Measurements from ENCODE around the gene NCAM1.
"Not testable (repeated sequence)": the region's sequence is repeated elsewhere in the genome, so short reads cannot be mapped to it uniquely, and the experiment has no call there.

Gene NCAM1

GRCh38 chr11:113022262-113022661 is 61.0 kb downstream of the NCAM1 start:
- no peak for DNase-seq (ENCODE audit: low read depth)

GRCh38 chr11:113023228-113023627 is 62.0 kb downstream of the NCAM1 start:
- no peak for DNase-seq (ENCODE audit: low read depth)

GRCh38 chr11:113023986-113024385 is 62.8 kb downstream of the NCAM1 start:
- DNase-seq (ENCODE audit: low read depth): no peak

- no peak for DNase-seq (ENCODE audit: low read depth)
Measured at GRCh38 chr11:113026778-113027177, 65.6 kb downstream of the NCAM1 start.

GRCh38 chr11:113034576-113034975 is 73.4 kb downstream of the NCAM1 start:
- DNase-seq (ENCODE audit: low read depth): no peak

GRCh38 chr11:113035708-113036107 is 74.5 kb downstream of the NCAM1 start:
- DNase-seq (ENCODE audit: low read depth): no peak

- DNase-seq (ENCODE audit: low read depth): no peak
Measured at GRCh38 chr11:113043698-113044097, 82.5 kb downstream of the NCAM1 start.

- no peak for DNase-seq (ENCODE audit: low read depth)
Measured at GRCh38 chr11:113045146-113045545, 83.9 kb downstream of the NCAM1 start.

- DNase-seq (ENCODE audit: low read depth): no peak
Measured at GRCh38 chr11:113046866-113047265, 85.6 kb downstream of the NCAM1 start.

GRCh38 chr11:113048820-113049768 is 87.9 kb downstream of the NCAM1 start:
- DNase-seq (ENCODE audit: low read depth): no peak

GRCh38 chr11:113053042-113053441 is 91.8 kb downstream of the NCAM1 start:
- not testable (repeated sequence) for DNase-seq (ENCODE audit: low read depth)

GRCh38 chr11:113057038-113057437 is 95.8 kb downstream of the NCAM1 start:
- no peak for DNase-seq (ENCODE audit: low read depth)

GRCh38 chr11:113059548-113059947 is 98.3 kb downstream of the NCAM1 start:
- DNase-seq (ENCODE audit: low read depth): no peak

- DNase-seq (ENCODE audit: low read depth): no peak
Measured at GRCh38 chr11:113065330-113065729, 104.1 kb downstream of the NCAM1 start.

GRCh38 chr11:113072237-113072858 is 111.1 kb downstream of the NCAM1 start:
- no peak for DNase-seq (ENCODE audit: low read depth)

GRCh38 chr11:113073290-113073953 is 112.2 kb downstream of the NCAM1 start:
- no peak for DNase-seq (ENCODE audit: low read depth)

- DNase-seq (ENCODE audit: low read depth): no peak
Measured at GRCh38 chr11:113075586-113076095, 114.4 kb downstream of the NCAM1 start.

GRCh38 chr11:113077379-113077778 is 116.2 kb downstream of the NCAM1 start:
- DNase-seq (ENCODE audit: low read depth): no peak

GRCh38 chr11:113082341-113082955 is 121.2 kb downstream of the NCAM1 start:
- no peak for DNase-seq (ENCODE audit: low read depth)

- no peak for DNase-seq (ENCODE audit: low read depth)
Measured at GRCh38 chr11:113083571-113083970, 122.4 kb downstream of the NCAM1 start.

- no peak for DNase-seq (ENCODE audit: low read depth)
Measured at GRCh38 chr11:113084297-113084696, 123.1 kb downstream of the NCAM1 start.

GRCh38 chr11:113085446-113085845 is 124.2 kb downstream of the NCAM1 start:
- DNase-seq (ENCODE audit: low read depth): no peak
